Measurements from ENCODE around the gene PLPP6. TPM values are rescaled to one million over a fixed set of nuclear protein-coding genes. Genes with fewer than 3 reads are reported as not detected.

The PLPP6 gene
- total RNA-seq, 1 donor from 2014 or later: 19.2 TPM

- H3K27me3 ChIP-seq: no peaks in the 10 kb centered on the region
- H3K4me3 ChIP-seq: no peak overlapping the region
- no peaks in the 10 kb centered on the region for H3K9me3 ChIP-seq
- no peak for TF ChIP-seq CTCF (IDR thresholded peaks at IDR 0.05)
- H3K4me1 ChIP-seq: peaks cover 0 to 8% of the 10 kb centered on the region in 2 donors
- DNase-seq (ENCODE audit: low spot score in 2 of 2): no peak
- H3K36me3 ChIP-seq: no peaks in the 10 kb centered on the region
- no peak overlapping the region for H3K27ac ChIP-seq
- intact Hi-C loops (cut with DNase I): loop anchor here (10.0 kb wide), 1 partner anchor 1346 kb away; the partner anchor contains the start of gene RANBP6
Measured at GRCh38 chr9:4668604-4669003, 6.5 kb downstream of the PLPP6 start.

- no peak for TF ChIP-seq CTCF (IDR thresholded peaks at IDR 0.05)
- Histone ChIP-seq H3K4me1 (no peaks in the 10 kb centered on the region), H3K36me3 (no peaks in the 10 kb centered on the region), H3K9me3 (no peaks in the 10 kb centered on the region), H3K27ac (no peak overlapping the region), H3K27me3 (no peaks in the 10 kb centered on the region), H3K4me3 (no peak overlapping the region)
- intact Hi-C loops (cut with DNase I): loop anchor here (10.0 kb wide), 1 partner anchor 1345 kb away; the partner anchor contains the start of gene RANBP6
- no peak for DNase-seq (ENCODE audit: low spot score in 2 of 2)
Measured at GRCh38 chr9:4669890-4670289, 7.8 kb downstream of the PLPP6 start.

GRCh38 chr9:4670591-4670990, 8.5 kb downstream of the PLPP6 start:
- H3K4me3 ChIP-seq: no peak overlapping the region
- no peaks in the 10 kb centered on the region for H3K4me1 ChIP-seq
- no peak for TF ChIP-seq CTCF (IDR thresholded peaks at IDR 0.05)
- no peak for DNase-seq (ENCODE audit: low spot score in 2 of 2)
- no peaks in the 10 kb centered on the region for H3K27me3 ChIP-seq
- intact Hi-C loops (cut with DNase I): no loop called here
- no peaks in the 10 kb centered on the region for H3K9me3 ChIP-seq
- no peaks in the 10 kb centered on the region for H3K36me3 ChIP-seq
- no peak overlapping the region for H3K27ac ChIP-seq

- Histone ChIP-seq H3K4me3 (no peak overlapping the region), H3K27me3 (no peaks in the 10 kb centered on the region), H3K36me3 (no peaks in the 10 kb centered on the region), H3K27ac (no peak overlapping the region), H3K9me3 (no peaks in the 10 kb centered on the region), H3K4me1 (no peaks in the 10 kb centered on the region)
- intact Hi-C loops (cut with DNase I): no loop called here
- TF ChIP-seq CTCF (IDR thresholded peaks at IDR 0.05): no peak
- DNase-seq (ENCODE audit: low spot score in 2 of 2): no peak
Measured at GRCh38 chr9:4671737-4672136, 9.6 kb downstream of the PLPP6 start.

- Histone ChIP-seq H3K36me3 (no peaks in the 10 kb centered on the region), H3K9me3 (no peaks in the 10 kb centered on the region), H3K27ac (no peak overlapping the region), H3K4me1 (peaks cover 0 to 4% of the 10 kb centered on the region in 2 donors), H3K4me3 (no peak overlapping the region), H3K27me3 (no peaks in the 10 kb centered on the region)
- intact Hi-C loops (cut with DNase I): loop anchor here (5.0 kb wide), 3 partner anchors 377 to 1147 kb away; partner anchors contain the start of genes RFX3 and RIC1
- no peak for TF ChIP-seq CTCF (IDR thresholded peaks at IDR 0.05)
- no peak for DNase-seq (ENCODE audit: low spot score in 2 of 2)
Measured at GRCh38 chr9:4674783-4675182, 12.7 kb downstream of the PLPP6 start.

GRCh38 chr9:4677392-4677791, 15.3 kb downstream of the PLPP6 start:
- intact Hi-C loops (cut with DNase I): loop anchor here (5.0 kb wide), 3 partner anchors 380 to 1150 kb away; partner anchors contain the start of genes RFX3 and RIC1

More at GRCh38 chr9:4677392-4677791, 15.3 kb downstream of the PLPP6 start:
- DNase-seq (ENCODE audit: low spot score in 2 of 2): no peak
- Histone ChIP-seq H3K36me3 (no peaks in the 10 kb centered on the region), H3K9me3 (no peaks in the 10 kb centered on the region), H3K4me1 (peaks cover 0 to 5% of the 10 kb centered on the region in 2 donors), H3K27ac (peak overlapping the region in 1 of 2 donors; percentile 14), H3K4me3 (no peak overlapping the region), H3K27me3 (no peaks in the 10 kb centered on the region)
- no peak for TF ChIP-seq CTCF (IDR thresholded peaks at IDR 0.05)
